SU-DHL-6 (cell line): Measurements from ENCODE around the gene WDR54.

Experiments
- CTCF ChIP-seq: fragments of 200-600 bp; sonication (generic); IDR thresholded peaks from one replicate; pipeline ENCODE4 v1.5.1; 2017; ENCODE audit warnings: antibody characterized with exemption, mild to moderate bottlenecking, low read length, moderate library complexity; ENCODE audit not compliant: insufficient read depth, poor library complexity, severe bottlenecking
- EZH2phosphoT487 ChIP-seq: fragments of 200-600 bp; sonication (generic), shearing (Covaris generic); conservative IDR thresholded peaks from 2 replicates; pipeline ENCODE4 v1.6.1; 2018; ENCODE audit warnings: mild to moderate bottlenecking, antibody characterized with exemption, low read length, moderate library complexity, mixed read lengths

DNA sequence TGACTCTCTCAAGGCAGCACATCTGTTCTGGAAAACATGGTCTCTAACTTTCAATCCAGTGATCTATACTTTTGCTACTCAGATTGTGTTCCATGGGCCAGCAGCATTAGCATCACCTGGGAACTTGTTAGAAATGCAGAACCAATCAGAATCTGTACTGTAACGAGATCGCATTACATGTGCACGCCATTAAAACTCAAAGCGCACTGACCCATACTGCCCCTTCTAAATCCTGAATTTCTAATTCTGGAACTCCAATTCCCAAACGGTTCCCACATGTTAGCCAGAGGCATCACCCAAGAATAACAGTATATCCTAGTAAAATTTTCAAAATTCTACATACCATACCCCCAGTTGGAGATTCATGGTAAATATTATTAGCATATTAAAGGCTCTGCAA is 30.9 kb upstream of the WDR54 start:
- TF ChIP-seq CTCF (no peak), EZH2phosphoT487 (no peak)
